K562 (cell line): Measurements from ENCODE around the gene TBC1D5. TPM values are rescaled to one million over a fixed set of nuclear protein-coding genes. Genes with fewer than 3 reads are reported as not detected.

ENCODE experiments used
- ATAC-seq: fragments of 200-7000 bp; cut with Tn5 transposase; 3 replicates; pipeline ENCODE4 v1.9.1; 2020; ENCODE audit warnings: moderate library complexity
- BruUV-seq: library from RNA; stranded (reverse); fragments of 400-500 nt; replicated peaks from 2 replicates; lab custom pipeline; 2021; lab: Mats Ljungman, UMichigan
- CTCF ChIA-PET: fragments of 300-600 bp; formaldehyde crosslinking; extraction: SDS; loops from one replicate; lab custom pipeline; 2021; ENCODE audit warnings: low intra/inter-chr PET ratio; lab: Yijun Ruan, JAX
- POLR2A ChIA-PET: fragments of 300-600, 350-650 bp; sonication (Branson Sonifier 250); formaldehyde crosslinking; extraction: SDS; loops from one replicate; lab custom pipeline; 2021; ENCODE audit warnings: antibody characterized with exemption, inconsistent platforms; lab: Yijun Ruan, JAX
- DNase-seq, 4 experiments: peaks; one replicate each; pipeline versions ENCODE4 v3.0.0 to v3.0.0-alpha.2; 2011 to 2018; ENCODE audit warnings: low spot score in 3 of 4, mixed read lengths in 3 of 4; ENCODE audit errors: extremely low read depth in 1 of 4
- FAIRE-seq: peaks from 2 replicates; lab custom pipeline; 2011; peaks lifted over from hg19 to GRCh38; lab: Jason Lieb, UNC
- H2AFZ ChIP-seq: 2 replicates; pipeline ENCODE4 v1.6.0; 2011; ENCODE audit warnings: low read depth, low read length, control low read depth, inconsistent platforms
- H3K27ac ChIP-seq: fragments of 200-600 bp; 3 replicates; pipeline ENCODE4 v1.8.0; 2011; ENCODE audit warnings: low read depth, mild to moderate bottlenecking, control low read depth, inconsistent platforms, low read length, moderate library complexity, mixed read lengths; ENCODE audit errors: extremely low read depth
- H3K27me3 ChIP-seq, 2 experiments: fragments of 300-600 bp in 1 of 2; 2 replicates in 1 of 2; 3 replicates in 1 of 2; pipeline versions ENCODE4 v1.6.0 to v1.8.0; 2011; ENCODE audit warnings: inconsistent platforms in 2 of 2, low read length in 2 of 2, mild to moderate bottlenecking in 1 of 2, mixed read lengths in 1 of 2, moderate library complexity in 1 of 2; ENCODE audit not compliant: control insufficient read depth in 2 of 2, insufficient read depth in 2 of 2
- H3K36me3 ChIP-seq: fragments of 300-600 bp; 3 replicates; pipeline ENCODE4 v1.8.0; 2011; ENCODE audit warnings: mild to moderate bottlenecking, low read length, inconsistent platforms; ENCODE audit not compliant: control insufficient read depth, insufficient read depth
- H3K4me1 ChIP-seq, 2 experiments: fragments of 200-600 bp in 1 of 2; replicated peaks in 1 of 2; 2 replicates in 1 of 2; 3 replicates in 1 of 2; pipeline versions ENCODE4 v1.5.1 to v1.8.0; 2011; ENCODE audit warnings: inconsistent platforms in 2 of 2, low read length in 2 of 2, mild to moderate bottlenecking in 1 of 2, mixed read lengths in 1 of 2, moderate library complexity in 1 of 2; ENCODE audit not compliant: control insufficient read depth in 2 of 2, insufficient read depth in 2 of 2
- H3K4me2 ChIP-seq: 2 replicates; pipeline ENCODE4 v1.6.1; 2011; ENCODE audit warnings: low read length, control low read depth, inconsistent platforms, mixed read lengths; ENCODE audit not compliant: insufficient read depth
- H3K4me3 ChIP-seq: fragments of 200-600 bp; sonication (generic), shearing (Covaris generic); 2 replicates; pipeline ENCODE4 v1.5.1; 2016; ENCODE audit warnings: control low read depth, inconsistent platforms
- H3K79me2 ChIP-seq: fragments of 200-600 bp; 3 replicates; pipeline ENCODE4 v1.8.0; 2011; ENCODE audit warnings: low read length, inconsistent platforms; ENCODE audit not compliant: control insufficient read depth, insufficient read depth
- H3K9ac ChIP-seq, 2 experiments: 2 replicates each; pipeline versions ENCODE4 v1.6.0 to v1.6.1; 2011; ENCODE audit warnings: low read depth in 2 of 2, low read length in 2 of 2, control low read depth in 1 of 2, inconsistent platforms in 1 of 2, mild to moderate bottlenecking in 1 of 2, mixed read lengths in 1 of 2; ENCODE audit not compliant: insufficient read depth in 1 of 2
- H3K9me1 ChIP-seq: one replicate; pipeline ENCODE4 v1.6.0; 2011; ENCODE audit warnings: inconsistent platforms, mild to moderate bottlenecking, low read length, moderate library complexity; ENCODE audit not compliant: control insufficient read depth, insufficient read depth
- H3K9me3 ChIP-seq: replicated peaks from 2 replicates; pipeline ENCODE4 v1.5.1; 2011; ENCODE audit warnings: low read depth, low read length, inconsistent platforms; ENCODE audit not compliant: control insufficient read depth, insufficient read depth
- H4K20me1 ChIP-seq: replicated peaks from 2 replicates; pipeline ENCODE4 v1.6.1; 2011; ENCODE audit warnings: low read length, inconsistent platforms, mixed read lengths; ENCODE audit not compliant: control insufficient read depth, insufficient read depth
- CBFA2T2 ChIP-seq: fragments of 450-650 bp; conservative IDR thresholded peaks from 2 replicates; pipeline ENCODE4 v1.6.1; 2017; ENCODE audit warnings: mild to moderate bottlenecking
- CEBPG ChIP-seq, 3 experiments: fragments of 200-800 bp in 1 of 3; sonication (Bioruptor generic) in 1 of 3; sonication (generic) in 1 of 3; formaldehyde crosslinking in 1 of 3; IDR thresholded peaks in 2 of 3; conservative IDR thresholded peaks in 1 of 3; 2 replicates each; pipeline versions ENCODE4 v1.6.1 to v1.8.0; 2016 to 2022; ENCODE audit warnings: missing compliant biosample characterization in 2 of 3, missing genetic modification characterization in 2 of 3, mild to moderate bottlenecking in 1 of 3, missing genetic modification reagents in 1 of 3
- DNMT1 ChIP-seq: fragments of 450-650 bp; IDR thresholded peaks from 2 replicates; pipeline ENCODE4 v1.6.1; 2016; ENCODE audit warnings: antibody characterized with exemption, mild to moderate bottlenecking
- ELK3 ChIP-seq: fragments of 450-650 bp; formaldehyde crosslinking; IDR thresholded peaks from 2 replicates; pipeline ENCODE4 v1.4.0; 2020; ENCODE audit warnings: mild to moderate bottlenecking
- EP300 ChIP-seq: IDR thresholded peaks from 2 replicates; pipeline ENCODE4 v1.6.1; 2012; ENCODE audit warnings: low read length, improper control_type of control experiment
- GATA2 ChIP-seq: sonication (generic); formaldehyde crosslinking; IDR thresholded peaks from 2 replicates; pipeline ENCODE4 v1.4.0; 2020; ENCODE audit warnings: mild to moderate bottlenecking, missing genetic modification reagents
- HMBOX1 ChIP-seq: sonication (generic); IDR thresholded peaks from 2 replicates; pipeline ENCODE4 v1.6.1; 2016
- LEF1 ChIP-seq: fragments of 450-650 bp; IDR thresholded peaks from 2 replicates; pipeline ENCODE4 v1.6.1; 2016; ENCODE audit warnings: mild to moderate bottlenecking
- NCOA2 ChIP-seq, 2 experiments: fragments of 450-650 bp; IDR thresholded peaks; 2 replicates each; pipeline ENCODE4 v1.6.1; 2018; ENCODE audit warnings: mild to moderate bottlenecking in 2 of 2, moderate library complexity in 1 of 2; ENCODE audit not compliant: partially characterized antibody in 2 of 2
- PBX2 ChIP-seq, 2 experiments: IDR thresholded peaks in 1 of 2; conservative IDR thresholded peaks in 1 of 2; 2 replicates each; pipeline ENCODE4 v1.6.1; 2016; ENCODE audit warnings: low read depth in 2 of 2, mild to moderate bottlenecking in 1 of 2, missing compliant biosample characterization in 1 of 2, missing genetic modification characterization in 1 of 2, moderate library complexity in 1 of 2
- SMARCE1 ChIP-seq: fragments of 450-650 bp; IDR thresholded peaks from 2 replicates; pipeline ENCODE4 v1.7.1; 2016; ENCODE audit warnings: mild to moderate bottlenecking
- ZNF124 ChIP-seq: sonication (generic); formaldehyde crosslinking; IDR thresholded peaks from 2 replicates; pipeline ENCODE4 v1.8.1; 2022; ENCODE audit warnings: missing genetic modification reagents
- WGBS: fragments of 100-300 bp; shearing (Covaris generic); methylation state at CpG from one replicate; pipeline ENCODE4 v1.1.6; 2016; ENCODE audit warnings: low coverage, mixed read lengths; ENCODE audit not compliant: insufficient coverage; ENCODE audit errors: missing lambda C conversion rate; 5-methylcytosine and 5-hydroxymethylcytosine counted together
- in situ Hi-C: fragments of 300-500 bp; cut with MboI; formaldehyde crosslinking; loops from 4 replicates; pipeline ENCODE4 v1.15.0; 2018; ENCODE audit warnings: inconsistent platforms, mixed read lengths
- intact Hi-C: fragments of 100-400 bp; cut with micrococcal nuclease; formaldehyde crosslinking; loops from 2 replicates; pipeline ENCODE4 v1.14.2; 2022
- polyA plus RNA-seq, 8 experiments: library from polyadenylated mRNA; depleted of rRNA in 4 of 8; stranded (reverse) in 5 of 8; unstranded in 3 of 8; fragments of >200 nt; fragmentation: Nextera tagmentation in 2 of 8; fragmentation: Illumina TruSeq in 1 of 8; extraction: Ambion mirVana in 2 of 8; extraction: Trizol in 1 of 8; gene quantifications; 2 replicates each; pipeline versions ENCODE4 v1.2.1 to v1.2.3, GENCODE V29; 2011 to 2014; ENCODE audit warnings: inconsistent platforms in 1 of 8, missing spikeins in 1 of 8
- total RNA-seq, 7 experiments: library from RNA; depleted of rRNA in 6 of 7; stranded (reverse); fragments of >200 nt in 6 of 7; fragmentation: Illumina TruSeq in 2 of 7; extraction: Trizol in 2 of 7; gene quantifications; 2 replicates each; pipeline versions ENCODE4 v1.2.1 to v1.2.3, GENCODE V29; 2011 to 2021; ENCODE audit warnings: low replicate concordance in 1 of 7

TBC1D5 gene
- total and polyA plus RNA-seq, 9 of the 15 experiments (the other 6 are each of a cell fraction or from before 2014, with no cell fraction given): 2.9 to 38.1 (median 25.6) TPM

- TF ChIP-seq CEBPG (CRISPR knock-in tag; IDR thresholded peaks at IDR 0.05): no peak
- TF ChIP-seq CEBPG (tag; conservative IDR thresholded peaks at IDR 0.05 in 1 of 2, IDR thresholded peaks at IDR 0.05 in 1 of 2): peak; percentile 43 to 86
Measured at GRCh38 chr3:17772556-17772955, 30.1 kb upstream of the TBC1D5 start (continued).

- ChIA-PET CTCF (no interaction called here), POLR2A (no interaction called here)
- H3K4me1 ChIP-seq: peaks cover 0 to 23% of the 10 kb centered on the region in 2 experiments; a peak in 3 of 5 replicates
- no peak overlapping the region for H3K9ac ChIP-seq
- peak overlapping the region; percentile 42 for H3K4me2 ChIP-seq
- intact Hi-C loops (loop anchor here (2.0 kb wide), 1 partner anchor 29 kb away; the partner anchor contains the start of gene TBC1D5), in situ Hi-C loops (no loop called here)
- H3K79me2 ChIP-seq: no peaks in the 10 kb centered on the region
- H3K27me3 ChIP-seq: no peaks in the 10 kb centered on the region
- peak; percentile 45 to 89 (median 70) for DNase-seq
- no peaks in the 10 kb centered on the region for H4K20me1 ChIP-seq
- no peaks in the 10 kb centered on the region for H3K9me1 ChIP-seq
- H3K9me3 ChIP-seq: peaks cover 2% of the 10 kb centered on the region; the same call in 1 of the 2 replicates
- no peak overlapping the region for H3K4me3 ChIP-seq
- no peaks in the 10 kb centered on the region for H3K36me3 ChIP-seq
- peak overlapping the region; percentile 21 for H2AFZ ChIP-seq
- H3K27ac ChIP-seq: peak overlapping the region; percentile 46
- WGBS: 10% methylated on average over 2 of the region's 2 CpGs
- peak; percentile 82 for FAIRE-seq
- ATAC-seq: peak; percentile 94
- no TSS peak for BruUV-seq
- TF ChIP-seq ZNF124: no peak
- TF ChIP-seq LEF1: peak; percentile 61
- no peak for TF ChIP-seq PBX2 (CRISPR knock-in tag; IDR thresholded peaks at IDR 0.05; ENCODE audit: low read depth)
- TF ChIP-seq PBX2 (tag; conservative IDR thresholded peaks at IDR 0.05; ENCODE audit: low read depth): peak; percentile 66
- 0 out of 2 replicates have a peak, but pooled peaks have one; percentile 60 for TF ChIP-seq ELK3 (CRISPR knock-in tag)
- TF ChIP-seq NCOA2 (IDR thresholded peaks at IDR 0.05; ENCODE audit: partially characterized antibody in 2 of 2): peak in 1 of 2 experiments; percentile 22
- TF ChIP-seq CBFA2T2: peak; percentile 75
- TF ChIP-seq EP300: peak; percentile 84
- TF ChIP-seq DNMT1: 0 out of 2 replicates have a peak, but pooled peaks have one; percentile 64
- TF ChIP-seq GATA2 (CRISPR knock-in tag): peak; percentile 48; the same call in 1 of the 2 replicates
- peak; percentile 96 for TF ChIP-seq HMBOX1
- TF ChIP-seq SMARCE1: peak; percentile 91
Measured at GRCh38 chr3:17771177-17772017, 29.0 kb upstream of the TBC1D5 start.
